HepG2 (cell line): Measurements from ENCODE around the gene KIF22. TPM values are rescaled to one million over a fixed set of nuclear protein-coding genes. Genes with fewer than 3 reads are reported as not detected.

ENCODE experiments used
- ATF1 ChIP-seq: IDR thresholded peaks from 2 replicates; pipeline ENCODE4 v1.6.1; 2016; ENCODE audit warnings: mild to moderate bottlenecking, control low read depth
- CEBPG ChIP-seq: IDR thresholded peaks from 2 replicates; pipeline ENCODE4 v1.6.1; 2016
- ELF4 ChIP-seq: sonication (generic); formaldehyde crosslinking; IDR thresholded peaks from 2 replicates; pipeline ENCODE4 v1.5.0; 2020; ENCODE audit warnings: missing genetic modification reagents, mild to moderate bottlenecking, moderate library complexity, borderline replicate concordance
- ERF ChIP-seq: IDR thresholded peaks from 2 replicates; pipeline ENCODE4 v1.6.1; 2018; ENCODE audit warnings: missing biosample characterization, missing genetic modification reagents
- FIP1L1 ChIP-seq: fragments of 200-400 bp; formaldehyde crosslinking; IDR thresholded peaks from 2 replicates; pipeline ENCODE4 v1.6.1; 2018; ENCODE audit warnings: low read depth, mild to moderate bottlenecking, low read length, moderate library complexity, borderline replicate concordance; ENCODE audit not compliant: insufficient read depth
- HNF4A ChIP-seq: sonication (generic); formaldehyde crosslinking; IDR thresholded peaks from 2 replicates; pipeline ENCODE4 v1.4.0; 2020; ENCODE audit warnings: missing genetic modification reagents
- HNRNPLL ChIP-seq: fragments of 200-400 bp; formaldehyde crosslinking; IDR thresholded peaks from 2 replicates; pipeline ENCODE4 v1.6.1; 2017; ENCODE audit warnings: mild to moderate bottlenecking, low read depth, low read length; ENCODE audit not compliant: poor library complexity, severe bottlenecking
- PAXIP1 ChIP-seq: sonication (generic); formaldehyde crosslinking; conservative IDR thresholded peaks from 2 replicates; pipeline ENCODE4 v1.4.0; 2020; ENCODE audit warnings: mild to moderate bottlenecking, missing genetic modification reagents, moderate library complexity
- SP2 ChIP-seq: sonication (generic); formaldehyde crosslinking; IDR thresholded peaks from 2 replicates; pipeline ENCODE4 v1.5.1; 2020; ENCODE audit warnings: mild to moderate bottlenecking, missing genetic modification reagents
- SRSF1 ChIP-seq: fragments of 200-400 bp; formaldehyde crosslinking; optimal IDR thresholded peaks from 2 replicates; pipeline ENCODE3; 2017; ENCODE audit warnings: mild to moderate bottlenecking, low read depth, low read length, moderate library complexity
- ZBTB40 ChIP-seq, 2 experiments: fragments of 450-650 bp in 1 of 2; sonication (generic) in 1 of 2; formaldehyde crosslinking in 1 of 2; IDR thresholded peaks; 2 replicates each; pipeline versions ENCODE4 v1.6.1 to v1.8.0; 2016 to 2022; ENCODE audit warnings: antibody characterized with exemption in 1 of 2, mild to moderate bottlenecking in 1 of 2, missing genetic modification reagents in 1 of 2
- ZNF224 ChIP-seq: sonication (generic); formaldehyde crosslinking; IDR thresholded peaks from 2 replicates; pipeline ENCODE4 v1.5.0; 2020; ENCODE audit warnings: mild to moderate bottlenecking, missing genetic modification reagents
- ZNF234 ChIP-seq: sonication (generic); formaldehyde crosslinking; conservative IDR thresholded peaks from 2 replicates; pipeline ENCODE4 v1.5.1; 2020; ENCODE audit warnings: mild to moderate bottlenecking, missing genetic modification reagents
- ZNF282 ChIP-seq: fragments of 450-650 bp; IDR thresholded peaks from 2 replicates; pipeline ENCODE4 v1.6.1; 2018; ENCODE audit not compliant: partially characterized antibody
- ZNF660 ChIP-seq: sonication (generic); formaldehyde crosslinking; IDR thresholded peaks from 2 replicates; pipeline ENCODE4 v1.5.1; 2020; ENCODE audit warnings: mild to moderate bottlenecking, low read depth, missing genetic modification reagents, borderline replicate concordance
- polyA plus RNA-seq, 8 experiments: library from polyadenylated mRNA; depleted of rRNA in 3 of 8; stranded (reverse) in 7 of 8; unstranded in 1 of 8; fragments of >200 nt; fragmentation: Illumina TruSeq in 4 of 8; extraction: Trizol in 4 of 8; gene quantifications; 2 replicates each; pipeline versions ENCODE4 v1.2.1 to v1.2.3, GENCODE V29; 2011 to 2016; ENCODE audit warnings: low read depth in 4 of 8, missing spikeins in 1 of 8, mixed read lengths in 1 of 8; ENCODE audit not compliant: insufficient read depth in 1 of 8
- total RNA-seq, 5 experiments: library from RNA; depleted of rRNA; stranded (reverse); fragments of >200 nt; fragmentation: Illumina TruSeq; extraction: Trizol; gene quantifications; 2 replicates each; pipeline ENCODE4 v1.2.3, GENCODE V29; 2016; ENCODE audit warnings: low read depth in 1 of 5
- TF ChIP-seq, protein P1 (sequence below): sonication (generic); formaldehyde crosslinking; IDR thresholded peaks from 2 replicates; pipeline ENCODE4 v1.8.1; 2023; ENCODE audit warnings: missing genetic modification reagents, inconsistent platforms, borderline replicate concordance

The KIF22 gene
- total and polyA plus RNA-seq, 2 of the 13 experiments (the other 11 are each of a cell fraction or from before 2014, with no cell fraction given), result 95.8 to 118 TPM

DNA sequence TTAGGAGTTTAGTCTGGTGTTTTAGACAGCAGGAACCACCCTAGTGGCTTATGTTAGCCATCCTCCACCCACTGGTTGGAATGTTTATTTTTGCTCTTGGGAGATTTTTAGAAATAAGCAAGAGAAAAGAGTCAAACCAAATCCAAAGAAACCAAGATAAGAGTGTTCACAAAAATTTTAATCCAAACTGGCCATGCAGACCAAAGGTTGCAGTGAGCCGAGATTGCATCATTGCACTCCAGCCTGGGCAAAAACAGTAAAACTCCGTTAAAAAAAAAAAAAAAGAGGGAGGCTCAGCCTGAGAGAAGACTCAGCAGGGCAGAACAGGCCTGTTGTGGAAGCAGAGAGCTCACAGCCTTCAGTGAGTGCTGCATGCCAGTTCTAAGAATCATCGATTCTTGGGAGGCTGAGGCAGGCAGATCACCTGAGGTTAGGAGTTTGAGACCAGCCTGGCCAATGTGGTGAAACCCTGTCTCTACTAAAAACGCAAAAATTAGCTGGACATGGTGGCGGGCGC, 32.5 kb upstream of the KIF22 start (continued):
- TF ChIP-seq ZBTB40 (IDR thresholded peaks at IDR 0.05) (no peak), ZBTB40 (CRISPR knock-in tag; IDR thresholded peaks at IDR 0.05) (peak; percentile 86), ZNF282 (no peak), SP2 (CRISPR knock-in tag) (no peak), SRSF1 (no peak), FIP1L1 (no peak), ELF4 (CRISPR knock-in tag) (0 out of 2 replicates have a peak, but pooled peaks have one; percentile 42), ERF (CRISPR knock-in tag) (peak; percentile 69), ZNF224 (no peak), HNRNPLL (no peak), ZNF234 (CRISPR knock-in tag) (no peak), PAXIP1 (CRISPR knock-in tag) (peak; percentile 89), ZNF660 (CRISPR knock-in tag) (no peak), ATF1 (no peak), CEBPG (peak; percentile 98), HNF4A (CRISPR knock-in tag) (peak; percentile 90)
- TF ChIP-seq, protein P1, sequence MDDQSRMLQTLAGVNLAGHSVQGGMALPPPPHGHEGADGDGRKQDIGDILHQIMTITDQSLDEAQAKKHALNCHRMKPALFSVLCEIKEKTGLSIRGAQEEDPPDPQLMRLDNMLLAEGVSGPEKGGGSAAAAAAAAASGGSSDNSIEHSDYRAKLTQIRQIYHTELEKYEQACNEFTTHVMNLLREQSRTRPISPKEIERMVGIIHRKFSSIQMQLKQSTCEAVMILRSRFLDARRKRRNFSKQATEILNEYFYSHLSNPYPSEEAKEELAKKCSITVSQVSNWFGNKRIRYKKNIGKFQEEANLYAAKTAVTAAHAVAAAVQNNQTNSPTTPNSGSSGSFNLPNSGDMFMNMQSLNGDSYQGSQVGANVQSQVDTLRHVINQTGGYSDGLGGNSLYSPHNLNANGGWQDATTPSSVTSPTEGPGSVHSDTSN, result no peak
